H9 (cell line): ENCODE measurements around the gene FGF12. TPM values are rescaled to one million over a fixed set of nuclear protein-coding genes. Genes with fewer than 3 reads are reported as not detected.

ENCODE experiments used
- DNase-seq: peaks from one replicate; pipeline ENCODE4 v3.0.0-alpha.2; 2017
- H2AFZ ChIP-seq: one replicate; pipeline ENCODE4 v1.6.1; 2013; ENCODE audit warnings: mild to moderate bottlenecking, low read length, control low read depth, moderate library complexity
- H2AK5ac ChIP-seq: 2 replicates; pipeline ENCODE4 v1.6.1; 2013; ENCODE audit warnings: low read length, control low read depth, mixed read lengths; ENCODE audit not compliant: insufficient read length
- H2BK120ac ChIP-seq: one replicate; pipeline ENCODE4 v1.6.1; 2013; ENCODE audit warnings: low read depth, mild to moderate bottlenecking, low read length, control low read depth, inconsistent platforms; ENCODE audit not compliant: poor library complexity, severe bottlenecking
- H2BK12ac ChIP-seq: 2 replicates; pipeline ENCODE4 v1.6.1; 2013; ENCODE audit warnings: low read length, control low read depth, mixed read lengths, low read depth; ENCODE audit not compliant: insufficient read length
- H2BK15ac ChIP-seq: 2 replicates; pipeline ENCODE4 v1.6.1; 2013; ENCODE audit warnings: low read depth, low read length, control low read depth
- H2BK20ac ChIP-seq: one replicate; pipeline ENCODE4 v1.6.1; 2013; ENCODE audit warnings: low read depth, mild to moderate bottlenecking, low read length, control low read depth, inconsistent platforms; ENCODE audit not compliant: poor library complexity, severe bottlenecking
- H2BK5ac ChIP-seq: 2 replicates; pipeline ENCODE4 v1.6.1; 2013; ENCODE audit warnings: low read length, control low read depth, mixed read lengths; ENCODE audit not compliant: insufficient read length
- H3K14ac ChIP-seq: 2 replicates; pipeline ENCODE4 v1.6.1; 2013; ENCODE audit warnings: low read length, control low read depth; ENCODE audit not compliant: insufficient read depth
- H3K18ac ChIP-seq: 2 replicates; pipeline ENCODE4 v1.6.1; 2013; ENCODE audit warnings: low read depth, mild to moderate bottlenecking, mixed read lengths, low read length, control low read depth; ENCODE audit not compliant: insufficient read length
- H3K23ac ChIP-seq: 2 replicates; pipeline ENCODE4 v1.6.1; 2013; ENCODE audit warnings: low read length, control low read depth, mixed read lengths, low read depth; ENCODE audit not compliant: insufficient read length
- H3K23me2 ChIP-seq: 2 replicates; pipeline ENCODE4 v1.6.1; 2013; ENCODE audit warnings: low read depth, mild to moderate bottlenecking, mixed read lengths, low read length, control low read depth; ENCODE audit not compliant: insufficient read length, poor library complexity, severe bottlenecking
- H3K27ac ChIP-seq: 2 replicates; pipeline ENCODE4 v1.5.1; 2013; ENCODE audit warnings: low read length, control low read depth, mixed read lengths, low read depth; ENCODE audit not compliant: insufficient read length
- H3K27me3 ChIP-seq: 2 replicates; pipeline ENCODE4 v1.6.1; 2013; ENCODE audit warnings: low read length, control low read depth, inconsistent platforms; ENCODE audit not compliant: insufficient read depth
- H3K4ac ChIP-seq: 2 replicates; pipeline ENCODE4 v1.6.1; 2013; ENCODE audit warnings: low read depth, mild to moderate bottlenecking, control low read depth, inconsistent platforms, low read length, moderate library complexity
- H3K4me1 ChIP-seq: 2 replicates; pipeline ENCODE4 v1.6.1; 2013; ENCODE audit warnings: low read length, control low read depth, inconsistent platforms; ENCODE audit not compliant: insufficient read depth
- H3K4me2 ChIP-seq: 2 replicates; pipeline ENCODE4 v1.6.1; 2013; ENCODE audit warnings: low read length, control low read depth, mixed read lengths; ENCODE audit not compliant: insufficient read length, insufficient read depth
- H3K56ac ChIP-seq: 2 replicates; pipeline ENCODE4 v1.6.1; 2013; ENCODE audit warnings: low read depth, mild to moderate bottlenecking, mixed read lengths, low read length, control low read depth; ENCODE audit not compliant: insufficient read length
- H3K79me1 ChIP-seq: 2 replicates; pipeline ENCODE4 v1.6.1; 2013; ENCODE audit warnings: low read depth, mild to moderate bottlenecking, moderate library complexity, low read length, control low read depth, inconsistent platforms; ENCODE audit not compliant: insufficient read depth, poor library complexity, severe bottlenecking
- H3K79me2 ChIP-seq: 2 replicates; pipeline ENCODE4 v1.6.1; 2013; ENCODE audit warnings: low read length, control low read depth, inconsistent platforms; ENCODE audit not compliant: insufficient read depth
- H3K9ac ChIP-seq: 2 replicates; pipeline ENCODE4 v1.6.1; 2013; ENCODE audit warnings: low read length, control low read depth, mixed read lengths; ENCODE audit not compliant: insufficient read length; ENCODE audit errors: extremely low read depth
- H3K9me3 ChIP-seq: one replicate; pipeline ENCODE4 v1.6.1; 2013; ENCODE audit warnings: low read depth, low read length, inconsistent platforms; ENCODE audit not compliant: control insufficient read depth
- H3T11ph ChIP-seq: one replicate; pipeline ENCODE4 v1.6.1; 2013; ENCODE audit warnings: mild to moderate bottlenecking, low read length, control low read depth, inconsistent platforms
- H4K20me1 ChIP-seq: one replicate; pipeline ENCODE4 v1.6.1; 2013; ENCODE audit not compliant: control insufficient read depth, insufficient read length, insufficient read depth
- H4K5ac ChIP-seq: 2 replicates; pipeline ENCODE4 v1.6.1; 2013; ENCODE audit warnings: low read depth, mild to moderate bottlenecking, mixed read lengths, low read length, control low read depth; ENCODE audit not compliant: insufficient read length
- H4K8ac ChIP-seq: replicated peaks from 2 replicates; pipeline ENCODE4 v1.6.1; 2013; ENCODE audit warnings: low read length, control low read depth, mixed read lengths, low read depth; ENCODE audit not compliant: insufficient read length
- H4K91ac ChIP-seq: 2 replicates; pipeline ENCODE4 v1.6.1; 2013; ENCODE audit warnings: low read depth, mild to moderate bottlenecking, moderate library complexity, mixed read lengths, low read length, control low read depth; ENCODE audit not compliant: insufficient read length
- H3K27ac Mint-ChIP-seq, 3 experiments: 2 replicates in 2 of 3; 3 replicates in 1 of 3; pipeline ENCODE4 v1.8.0; 2020 to 2021; ENCODE audit warnings: mixed read lengths in 3 of 3, mild to moderate bottlenecking in 1 of 3, moderate library complexity in 1 of 3
- H3K27me3 Mint-ChIP-seq: 2 replicates; pipeline ENCODE4 v1.8.0; 2021; ENCODE audit warnings: low read depth, mild to moderate bottlenecking, moderate library complexity, mixed read lengths
- H3K36me3 Mint-ChIP-seq, 3 experiments: 2 replicates in 2 of 3; 3 replicates in 1 of 3; pipeline ENCODE4 v1.8.0; 2020 to 2021; ENCODE audit warnings: low read depth in 3 of 3, mixed read lengths in 3 of 3; ENCODE audit not compliant: insufficient read depth in 1 of 3
- H3K4me1 Mint-ChIP-seq, 2 experiments: 2 replicates each; pipeline ENCODE4 v1.8.0; 2020; ENCODE audit warnings: mixed read lengths in 2 of 2
- H3K4me3 Mint-ChIP-seq, 2 experiments: 2 replicates in 1 of 2; 3 replicates in 1 of 2; pipeline ENCODE4 v1.8.0; 2020 to 2021; ENCODE audit warnings: mild to moderate bottlenecking in 2 of 2, mixed read lengths in 2 of 2, moderate library complexity in 1 of 2
- H3K9me3 Mint-ChIP-seq, 2 experiments: 2 replicates in 1 of 2; 3 replicates in 1 of 2; pipeline ENCODE4 v1.8.0; 2020; ENCODE audit warnings: mild to moderate bottlenecking in 2 of 2, mixed read lengths in 2 of 2, moderate library complexity in 1 of 2
- CTCF ChIP-seq: fragments of 200-600 bp; sonication (generic); conservative IDR thresholded peaks from 3 replicates; pipeline ENCODE4 v1.8.0; 2021; ENCODE audit warnings: antibody characterized with exemption, mild to moderate bottlenecking
- WGBS: extraction: QIAGEN DNeasy Blood & Tissue Kit; methylation state at CpG from one replicate; pipeline ENCODE4 v1.1.7; 2013; ENCODE audit warnings: missing lambda C conversion rate, low lambda C conversion rate, mixed read lengths; ENCODE audit not compliant: insufficient read length; ENCODE audit errors: extremely low coverage; 5-methylcytosine and 5-hydroxymethylcytosine counted together
- total RNA-seq: library from RNA; stranded (reverse); gene quantifications from 2 replicates; pipeline ENCODE4 v1.2.1, GENCODE V29; 2021

FGF12 gene
- total RNA-seq, 1 experiment from 2014 or later, result 5.6 TPM

GRCh38 chr3:192409838-192410683 lies 317.3 kb downstream of the FGF12 start:
- Histone ChIP-seq H3K9ac (no peak overlapping the region), H4K91ac (no peak overlapping the region), H3K4me1 (peaks cover 5% of the 10 kb centered on the region; the same call in 1 of the 2 replicates), H3K27ac (no peak overlapping the region), H2AK5ac (no peak overlapping the region), H2BK15ac (no peak overlapping the region), H3K4me2 (peak overlapping the region; percentile 99), H3K23me2 (peaks cover 21% of the 10 kb centered on the region), H4K8ac (no peak overlapping the region), H4K20me1 (no peaks in the 10 kb centered on the region), H3K18ac (no peak overlapping the region), H3K79me1 (no peaks in the 10 kb centered on the region), H2AFZ (no peak overlapping the region), H3K9me3 (no peaks in the 10 kb centered on the region), H3K23ac (no peak overlapping the region), H4K5ac (no peak overlapping the region), H2BK120ac (no peak overlapping the region), H2BK20ac (no peak overlapping the region), H2BK12ac (no peak overlapping the region), H3K79me2 (no peaks in the 10 kb centered on the region), H3K4ac (no peak overlapping the region), H3T11ph (no peak overlapping the region), H3K14ac (peak overlapping the region; percentile 12), H2BK5ac (no peak overlapping the region), H3K27me3 (peaks cover 14% of the 10 kb centered on the region; the same call in 1 of the 2 replicates), H3K56ac (no peak overlapping the region)
- Mint-ChIP-seq H3K4me3 (peak overlapping the region; percentile 67 to 79), H3K27ac (peak overlapping the region in 1 of 3 experiments; percentile 53; a peak in 2 of 7 replicates), H3K9me3 (no peaks in the 10 kb centered on the region; a peak in 1 of 5 replicates), H3K36me3 (peaks cover 0 to 1% (median 0%) of the 10 kb centered on the region in 3 experiments; a peak in 3 of 7 replicates), H3K4me1 (peaks cover 23 to 25% of the 10 kb centered on the region in 2 experiments), H3K27me3 (peaks cover 66% of the 10 kb centered on the region)
- TF ChIP-seq CTCF, result peak; percentile 32; the same call in 2 of the 3 replicates
- no CpG with 5 or more reads among the region's 53 CpGs for WGBS
- peak; percentile 62 for DNase-seq
